Measurements from ENCODE around the gene KCNQ5. TPM values are rescaled to one million over a fixed set of nuclear protein-coding genes. Genes with fewer than 3 reads are reported as not detected.

The KCNQ5 gene
- total and polyA plus RNA-seq, 2 of the 8 experiments (the other 6 are each of a cell fraction or from before 2014, with no cell fraction given) = 0.83 to 1.2 TPM

GRCh38 chr6:72783666-72784065 lies 161.8 kb downstream of the KCNQ5 start:
- Histone ChIP-seq H3K23me2 (ENCODE audit: low read depth, low read length) (no peaks in the 10 kb centered on the region), H3K23ac (ENCODE audit: insufficient read length) (no peak overlapping the region), H3K27ac (ENCODE audit: low read depth, low read length) (no peak overlapping the region), H3K27me3 (replicated peaks in 1 of 4; ENCODE audit: control insufficient read depth in 3 of 4, extremely low read depth in 1 of 4, insufficient read depth in 3 of 4, low read length in 3 of 4) (no peaks in the 10 kb centered on the region), H4K8ac (ENCODE audit: extremely low read depth, insufficient read depth, low read length) (no peak overlapping the region), H3K4me1 (replicated peaks in 1 of 4; ENCODE audit: control insufficient read depth in 3 of 4, insufficient read depth in 4 of 4, low read length in 3 of 4) (peaks cover 0 to 4% (median 0%) of the 10 kb centered on the region in 4 experiments; a peak in 1 of 7 replicates), H3K9me3 (ENCODE audit: insufficient read depth in 2 of 2, low read depth in 1 of 2, low read length in 1 of 2) (no peaks in the 10 kb centered on the region), H3K4me2 (ENCODE audit: insufficient read depth in 1 of 2, low read depth in 2 of 2, low read length in 2 of 2) (no peak overlapping the region), H4K20me1 (replicated peaks in 1 of 2; ENCODE audit: control insufficient read depth in 1 of 2, insufficient read depth in 2 of 2, low read length in 2 of 2) (no peaks in the 10 kb centered on the region), H2AK5ac (ENCODE audit: low read depth, low read length) (no peak overlapping the region), H2BK15ac (ENCODE audit: low read length) (no peak overlapping the region), H3K36me3 (ENCODE audit: control insufficient read depth in 2 of 4, insufficient read depth in 4 of 4, low read length in 3 of 4) (no peaks in the 10 kb centered on the region), H2AFZ (ENCODE audit: low read length) (no peak overlapping the region), H2BK12ac (ENCODE audit: low read depth, low read length) (no peak overlapping the region), H3K9ac (replicated peaks in 1 of 4; ENCODE audit: extremely low read depth in 1 of 4, low read depth in 3 of 4, low read length in 3 of 4) (no peak overlapping the region), H2BK5ac (ENCODE audit: low read depth, low read length) (no peak overlapping the region), H3K4ac (replicated peaks; ENCODE audit: insufficient read length, low read depth, low read length) (no peak overlapping the region), H4K91ac (replicated peaks; ENCODE audit: insufficient read length, low read length) (no peak overlapping the region), H3K79me1 (ENCODE audit: low read depth, low read length) (no peaks in the 10 kb centered on the region), H3K56ac (replicated peaks; ENCODE audit: insufficient read length, low read depth, low read length) (no peak overlapping the region), H2BK20ac (ENCODE audit: low read length) (no peak overlapping the region), H2BK120ac (replicated peaks; ENCODE audit: low read depth, low read length) (no peak overlapping the region), H4K5ac (ENCODE audit: insufficient read length, low read depth, low read length) (no peak overlapping the region), H3K79me2 (ENCODE audit: control insufficient read depth in 1 of 2, insufficient read depth in 2 of 2, low read length in 2 of 2) (no peaks in the 10 kb centered on the region), H3K18ac (ENCODE audit: extremely low read depth, low read length) (no peak overlapping the region), H3K4me3 (ENCODE audit: extremely low read depth in 1 of 4, insufficient read depth in 2 of 4, low read depth in 3 of 4, low read length in 4 of 4) (no peak overlapping the region), H3K14ac (ENCODE audit: insufficient read length) (no peak overlapping the region)
- TF ChIP-seq KDM4A (IDR thresholded peaks at IDR 0.05; ENCODE audit: low read depth, low read length, severe bottlenecking) (no peak), TBP (IDR thresholded peaks at IDR 0.05; ENCODE audit: low read depth, low read length) (no peak), NRF1 (IDR thresholded peaks at IDR 0.05; ENCODE audit: low read depth, low read length) (no peak), SUZ12 (IDR thresholded peaks at IDR 0.05; ENCODE audit: low read length) (no peak), YY1 (IDR thresholded peaks at IDR 0.05; ENCODE audit: low read depth, low read length) (no peak), CBX5 (IDR thresholded peaks at IDR 0.05; ENCODE audit: low read depth, low read length) (no peak), JUND (IDR thresholded peaks at IDR 0.05; ENCODE audit: low read length) (no peak)
- FAIRE-seq (no peak), DNase-seq (ENCODE audit: low read depth in 1 of 2, low spot score in 2 of 2) (no peak)
- WGBS, 2 experiments (ENCODE audit: extremely low coverage in 1 of 2, insufficient coverage in 1 of 2, insufficient read length in 1 of 2, insufficient replicate concordance in 2 of 2, low coverage in 1 of 2, low lambda C conversion rate in 2 of 2, missing lambda C conversion rate in 1 of 2) = 89% methylated on average over 1 of the region's 1 CpG; no CpG with 5 or more reads in 1 of the 2 experiments
- CTCF ChIA-PET (ENCODE audit: partially characterized antibody) = interaction anchor here (1.1 kb wide), 1 partner anchor 10 kb away, joined by 3 read pairs; no protein-coding TSS in a partner anchor
- POLR2A ChIA-PET (ENCODE audit: partially characterized antibody) = no interaction called here

Data from H1 (cell line).